ENCODE measurements around the gene FN1.

The FN1 gene

GRCh38 chr2:215461836-215462532 lies 26.1 kb upstream of the FN1 start:
- FAIRE-seq = no peak
- no peak for TF ChIP-seq POU2F2 (IDR thresholded peaks at IDR 0.05; ENCODE audit: low read depth, low read length)
- DNase-seq (ENCODE audit: insufficient read length, low spot score) = no peak

GRCh38 chr2:215460682-215461382 lies 25.0 kb upstream of the FN1 start:
- DNase-seq (ENCODE audit: insufficient read length, low spot score) (no peak), FAIRE-seq (no peak)
- no peak for TF ChIP-seq PAX5 (IDR thresholded peaks at IDR 0.05; ENCODE audit: insufficient read depth, low read length, severe bottlenecking)
- no peak for TF ChIP-seq SPI1 (IDR thresholded peaks at IDR 0.05; ENCODE audit: low read depth, low read length)
- TF ChIP-seq POLR2A (IDR thresholded peaks at IDR 0.05; ENCODE audit: low read depth, low read length) = no peak
- TF ChIP-seq TAF1 (IDR thresholded peaks at IDR 0.05; ENCODE audit: low read depth, low read length) = no peak
- no peak for TF ChIP-seq POLR2AphosphoS5 (IDR thresholded peaks at IDR 0.05; ENCODE audit: low read depth, low read length)
- no peak for TF ChIP-seq POU2F2 (IDR thresholded peaks at IDR 0.05; ENCODE audit: low read depth, low read length)

GRCh38 chr2:215455958-215456357 lies 20.1 kb upstream of the FN1 start:
- no peak for DNase-seq (ENCODE audit: insufficient read length, low spot score)
- TF ChIP-seq POLR2AphosphoS5 (IDR thresholded peaks at IDR 0.05; ENCODE audit: low read depth, low read length) (no peak), SPI1 (IDR thresholded peaks at IDR 0.05; ENCODE audit: low read depth, low read length) (no peak), TAF1 (IDR thresholded peaks at IDR 0.05; ENCODE audit: low read depth, low read length) (no peak), POLR2A (IDR thresholded peaks at IDR 0.05; ENCODE audit: low read depth, low read length) (no peak), PAX5 (IDR thresholded peaks at IDR 0.05; ENCODE audit: insufficient read depth, low read length, severe bottlenecking) (no peak), POU2F2 (IDR thresholded peaks at IDR 0.05; ENCODE audit: low read depth, low read length) (no peak)
- FAIRE-seq = no peak

- TF ChIP-seq POLR2A (IDR thresholded peaks at IDR 0.05; ENCODE audit: low read depth, low read length) (no peak), SPI1 (IDR thresholded peaks at IDR 0.05; ENCODE audit: low read depth, low read length) (no peak), TAF1 (IDR thresholded peaks at IDR 0.05; ENCODE audit: low read depth, low read length) (no peak), POU2F2 (IDR thresholded peaks at IDR 0.05; ENCODE audit: low read depth, low read length) (no peak), POLR2AphosphoS5 (IDR thresholded peaks at IDR 0.05; ENCODE audit: low read depth, low read length) (no peak), PAX5 (IDR thresholded peaks at IDR 0.05; ENCODE audit: insufficient read depth, low read length, severe bottlenecking) (no peak)
- FAIRE-seq (peak; percentile 20), DNase-seq (ENCODE audit: insufficient read length, low spot score) (no peak)
Measured at GRCh38 chr2:215454519-215455246, 18.8 kb upstream of the FN1 start.

GRCh38 chr2:215452725-215453124 lies 16.9 kb upstream of the FN1 start:
- TF ChIP-seq TAF1 (IDR thresholded peaks at IDR 0.05; ENCODE audit: low read depth, low read length) (no peak), PAX5 (IDR thresholded peaks at IDR 0.05; ENCODE audit: insufficient read depth, low read length, severe bottlenecking) (no peak), SPI1 (IDR thresholded peaks at IDR 0.05; ENCODE audit: low read depth, low read length) (no peak), POU2F2 (IDR thresholded peaks at IDR 0.05; ENCODE audit: low read depth, low read length) (no peak), POLR2AphosphoS5 (IDR thresholded peaks at IDR 0.05; ENCODE audit: low read depth, low read length) (no peak), POLR2A (IDR thresholded peaks at IDR 0.05; ENCODE audit: low read depth, low read length) (no peak)
- FAIRE-seq (no peak), DNase-seq (ENCODE audit: insufficient read length, low spot score) (no peak)

- DNase-seq (ENCODE audit: insufficient read length, low spot score) (no peak), FAIRE-seq (no peak)
- no peak for TF ChIP-seq PAX5 (IDR thresholded peaks at IDR 0.05; ENCODE audit: insufficient read depth, low read length, severe bottlenecking)
- TF ChIP-seq POLR2A (IDR thresholded peaks at IDR 0.05; ENCODE audit: low read depth, low read length) = no peak
- no peak for TF ChIP-seq POLR2AphosphoS5 (IDR thresholded peaks at IDR 0.05; ENCODE audit: low read depth, low read length)
- TF ChIP-seq SPI1 (IDR thresholded peaks at IDR 0.05; ENCODE audit: low read depth, low read length) = no peak
- no peak for TF ChIP-seq TAF1 (IDR thresholded peaks at IDR 0.05; ENCODE audit: low read depth, low read length)
Measured at GRCh38 chr2:215451012-215451756, 15.3 kb upstream of the FN1 start.

- DNase-seq (ENCODE audit: insufficient read length, low spot score) (no peak), FAIRE-seq (no peak)
- TF ChIP-seq TAF1 (IDR thresholded peaks at IDR 0.05; ENCODE audit: low read depth, low read length) = no peak
- TF ChIP-seq SPI1 (IDR thresholded peaks at IDR 0.05; ENCODE audit: low read depth, low read length) = no peak
- TF ChIP-seq POLR2AphosphoS5 (IDR thresholded peaks at IDR 0.05; ENCODE audit: low read depth, low read length) = no peak
- TF ChIP-seq POU2F2 (IDR thresholded peaks at IDR 0.05; ENCODE audit: low read depth, low read length) = no peak
- TF ChIP-seq POLR2A (IDR thresholded peaks at IDR 0.05; ENCODE audit: low read depth, low read length) = no peak
Measured at GRCh38 chr2:215450188-215451011, 14.5 kb upstream of the FN1 start.

GRCh38 chr2:215447673-215448081 lies 11.8 kb upstream of the FN1 start:
- DNase-seq (ENCODE audit: insufficient read length, low spot score) = no peak
- TF ChIP-seq PAX5 (IDR thresholded peaks at IDR 0.05; ENCODE audit: insufficient read depth, low read length, severe bottlenecking) (no peak), SPI1 (IDR thresholded peaks at IDR 0.05; ENCODE audit: low read depth, low read length) (no peak), POLR2AphosphoS5 (IDR thresholded peaks at IDR 0.05; ENCODE audit: low read depth, low read length) (no peak), POLR2A (IDR thresholded peaks at IDR 0.05; ENCODE audit: low read depth, low read length) (no peak), POU2F2 (IDR thresholded peaks at IDR 0.05; ENCODE audit: low read depth, low read length) (no peak), TAF1 (IDR thresholded peaks at IDR 0.05; ENCODE audit: low read depth, low read length) (no peak)
- FAIRE-seq = no peak

Data from GM12891 (cell line).